Germinal center (tissue), 1 donor: ENCODE data around the gene TPM2.
A peak's percentile ranks its signal among the peaks of the same experiment; 100 is the strongest.

Experiments
- DNase-seq: peaks from one replicate; pipeline ENCODE4 v3.0.0; 2012; ENCODE audit warnings: mixed read lengths, low spot score

Gene TPM2

GRCh38 chr9:35696520-35697215 lies 6.9 kb upstream of the TPM2 start:
- peak; percentile 78 for DNase-seq

GRCh38 chr9:35695943-35696401 lies 6.2 kb upstream of the TPM2 start:
- no peak for DNase-seq

- DNase-seq = no peak
Observed at GRCh38 chr9:35691757-35692301, 2.1 kb upstream of the TPM2 start.

- DNase-seq = no peak
Observed at GRCh38 chr9:35691334-35691650, 1.6 kb upstream of the TPM2 start.

- DNase-seq = peak; percentile 46
Observed at GRCh38 chr9:35690614-35691333, 1.0 kb upstream of the TPM2 start.

- no peak for DNase-seq
Observed at GRCh38 chr9:35690294-35690613, 529 bp upstream of the TPM2 start.

GRCh38 chr9:35688558-35689541 lies 875 bp downstream of the TPM2 start:
- DNase-seq = no peak

GRCh38 chr9:35687972-35688557 lies 1.7 kb downstream of the TPM2 start:
- DNase-seq = no peak

GRCh38 chr9:35687306-35687705 lies 2.4 kb downstream of the TPM2 start:
- DNase-seq = no peak

GRCh38 chr9:35686222-35687203 lies 3.2 kb downstream of the TPM2 start:
- no peak for DNase-seq

- DNase-seq = no peak
Observed at GRCh38 chr9:35685506-35685905, 4.2 kb downstream of the TPM2 start.

GRCh38 chr9:35684921-35685320 lies 4.8 kb downstream of the TPM2 start:
- no peak for DNase-seq

- DNase-seq = no peak
Observed at GRCh38 chr9:35683323-35683722, 6.4 kb downstream of the TPM2 start.

- DNase-seq = no peak
Observed at GRCh38 chr9:35682520-35683315, 7.0 kb downstream of the TPM2 start.

GRCh38 chr9:35682051-35682450 lies 7.7 kb downstream of the TPM2 start:
- DNase-seq = no peak

- DNase-seq = no peak
Observed at GRCh38 chr9:35681341-35682002, 8.3 kb downstream of the TPM2 start.

GRCh38 chr9:35680331-35681105 lies 9.2 kb downstream of the TPM2 start:
- peak; percentile 74 for DNase-seq

- DNase-seq = no peak
Observed at GRCh38 chr9:35679766-35680330, 9.9 kb downstream of the TPM2 start.
